HepG2 (cell line): ENCODE results near the gene OR2T8. TPM values are rescaled to one million over a fixed set of nuclear protein-coding genes. Genes with fewer than 3 reads are reported as not detected.

Source experiments
- ATAC-seq: fragments of 200-7000 bp; cut with Tn5 transposase; 3 replicates; pipeline ENCODE4 v1.9.1; 2020; ENCODE audit warnings: mild to moderate bottlenecking, moderate library complexity
- BruUV-seq: library from RNA; stranded (reverse); fragments of 400-500 nt; replicated peaks from 2 replicates; lab custom pipeline; 2021; lab: Mats Ljungman, UMichigan
- CTCF ChIA-PET: fragments of 300-600 bp; formaldehyde crosslinking; extraction: SDS; loops from one replicate; lab custom pipeline; 2021; ENCODE audit warnings: low total read pairs, inconsistent platforms, low intra/inter-chr PET ratio; lab: Yijun Ruan, JAX
- POLR2A ChIA-PET: fragments of 350-600 bp; sonication (Branson Sonifier 250); formaldehyde crosslinking; loops from one replicate; lab custom pipeline; 2020; ENCODE audit warnings: antibody characterized with exemption, inconsistent platforms; lab: Yijun Ruan, JAX
- DNase-seq: peaks from one replicate; pipeline ENCODE4 v3.0.0-alpha.2; 2015; ENCODE audit warnings: low spot score
- FAIRE-seq: peaks from 3 replicates; lab custom pipeline; 2011; peaks lifted over from hg19 to GRCh38; lab: Jason Lieb, UNC
- H2AFZ ChIP-seq: one replicate; pipeline ENCODE4 v1.6.1; 2011; ENCODE audit warnings: low read length, inconsistent platforms
- H3K27ac ChIP-seq: fragments of 300-600 bp; 3 replicates; pipeline ENCODE4 v1.8.0; 2011; ENCODE audit warnings: mixed run types, mild to moderate bottlenecking, mixed read lengths, low read length, inconsistent platforms; ENCODE audit not compliant: insufficient read depth; ENCODE audit errors: extremely low read length
- H3K27me3 ChIP-seq, 2 experiments: fragments of 200-600 bp in 1 of 2; 2 replicates in 1 of 2; 3 replicates in 1 of 2; pipeline versions ENCODE4 v1.6.0 to v1.8.0; 2011; ENCODE audit warnings: low read length in 2 of 2, mild to moderate bottlenecking in 2 of 2, moderate library complexity in 2 of 2, inconsistent platforms in 1 of 2; ENCODE audit not compliant: insufficient read depth in 2 of 2, control insufficient read depth in 1 of 2
- H3K36me3 ChIP-seq, 2 experiments: fragments of 200-600 bp in 1 of 2; replicated peaks in 1 of 2; 2 replicates in 1 of 2; 3 replicates in 1 of 2; pipeline versions ENCODE4 v1.5.1 to v1.8.0; 2011; ENCODE audit warnings: low read length in 2 of 2, inconsistent platforms in 1 of 2; ENCODE audit not compliant: insufficient read depth in 2 of 2, control insufficient read depth in 1 of 2
- H3K4me1 ChIP-seq: 2 replicates; pipeline ENCODE4 v1.5.1; 2012; ENCODE audit warnings: low read length, inconsistent platforms; ENCODE audit not compliant: insufficient read depth
- H3K4me2 ChIP-seq: 2 replicates; pipeline ENCODE4 v1.6.0; 2011; ENCODE audit warnings: low read depth, low read length, inconsistent platforms
- H3K4me3 ChIP-seq, 3 experiments: fragments of 200-600 bp in 1 of 3; sonication (generic), shearing (Covaris generic) in 1 of 3; replicated peaks in 1 of 3; 2 replicates each; pipeline ENCODE4 v1.5.1; 2011 to 2016; ENCODE audit warnings: low read length in 3 of 3, inconsistent platforms in 2 of 3, low read depth in 2 of 3, mild to moderate bottlenecking in 2 of 3, control low read depth in 1 of 3, mixed read lengths in 1 of 3; ENCODE audit not compliant: insufficient read depth in 1 of 3
- H3K79me2 ChIP-seq: one replicate; pipeline ENCODE4 v1.6.1; 2011; ENCODE audit warnings: low read length, inconsistent platforms; ENCODE audit not compliant: insufficient read depth
- H3K9ac ChIP-seq: 2 replicates; pipeline ENCODE4 v1.6.0; 2011; ENCODE audit warnings: mild to moderate bottlenecking, low read depth, low read length, inconsistent platforms; ENCODE audit not compliant: insufficient read depth
- H3K9me3 ChIP-seq: 2 replicates; pipeline ENCODE4 v1.5.1; 2012; ENCODE audit warnings: mild to moderate bottlenecking, low read length
- H4K20me1 ChIP-seq: 2 replicates; pipeline ENCODE4 v1.6.0; 2011; ENCODE audit warnings: inconsistent platforms, mild to moderate bottlenecking, low read length, moderate library complexity; ENCODE audit not compliant: insufficient read depth
- ARNT2 ChIP-seq: sonication (generic); formaldehyde crosslinking; IDR thresholded peaks from 2 replicates; pipeline ENCODE4 v1.8.0; 2022; ENCODE audit warnings: mild to moderate bottlenecking, low read depth, missing genetic modification reagents, moderate library complexity
- MLXIP ChIP-seq: sonication (generic); formaldehyde crosslinking; IDR thresholded peaks from 2 replicates; pipeline ENCODE4 v1.9.0; 2021; ENCODE audit warnings: missing genetic modification reagents, borderline replicate concordance
- RELA ChIP-seq: sonication (generic); formaldehyde crosslinking; IDR thresholded peaks from 2 replicates; pipeline ENCODE4 v1.4.0; 2020; ENCODE audit warnings: missing genetic modification reagents
- RFX5 ChIP-seq: IDR thresholded peaks from 2 replicates; pipeline ENCODE4 v1.6.1; 2011; ENCODE audit warnings: low read depth, low read length, improper control_type of control experiment
- RNF219 ChIP-seq: sonication (generic); formaldehyde crosslinking; IDR thresholded peaks from 2 replicates; pipeline ENCODE4 v1.5.0; 2020; ENCODE audit warnings: mild to moderate bottlenecking, missing genetic modification reagents
- SRF ChIP-seq: IDR thresholded peaks from 2 replicates; pipeline ENCODE4 v1.6.1; 2011; ENCODE audit warnings: mild to moderate bottlenecking, low read depth, low read length, moderate library complexity
- TGIF2 ChIP-seq: IDR thresholded peaks from 2 replicates; pipeline ENCODE4 v1.6.1; 2016; ENCODE audit warnings: control low read depth, missing compliant biosample characterization
- YY1 ChIP-seq: IDR thresholded peaks from 2 replicates; pipeline ENCODE4 v1.6.1; 2011; ENCODE audit warnings: low read length, low read depth, moderate library complexity, mild to moderate bottlenecking; ENCODE audit not compliant: insufficient read depth, insufficient replicate concordance
- ZBTB26 ChIP-seq: IDR thresholded peaks from 2 replicates; pipeline ENCODE4 v1.6.1; 2016; ENCODE audit warnings: missing compliant biosample characterization, missing genetic modification reagents, borderline replicate concordance
- ZNF432 ChIP-seq: sonication (generic); formaldehyde crosslinking; IDR thresholded peaks from 2 replicates; pipeline ENCODE4 v1.5.0; 2020; ENCODE audit warnings: missing genetic modification reagents, mild to moderate bottlenecking, borderline replicate concordance
- WGBS: methylation state at CpG from one replicate; pipeline ENCODE4 v1.1.6; 2017; ENCODE audit warnings: low lambda C conversion rate; 5-methylcytosine and 5-hydroxymethylcytosine counted together
- in situ Hi-C: cut with HindIII; loops from 2 replicates; pipeline ENCODE4 v1.10.0; 2017; ENCODE audit warnings: low pct_unique_long_range_greater_than_20kb; ENCODE audit not compliant: extremely low pct_ligation_motif_present
- intact Hi-C: fragments of 100-400 bp; cut with micrococcal nuclease; formaldehyde crosslinking; loops from one replicate; pipeline ENCODE4 v1.10.0; 2022; ENCODE audit not compliant: unreplicated experiment
- polyA plus RNA-seq, 8 experiments: library from polyadenylated mRNA; depleted of rRNA in 3 of 8; stranded (reverse) in 7 of 8; unstranded in 1 of 8; fragments of >200 nt; fragmentation: Illumina TruSeq in 4 of 8; extraction: Trizol in 4 of 8; gene quantifications; 2 replicates each; pipeline versions ENCODE4 v1.2.1 to v1.2.3, GENCODE V29; 2011 to 2016; ENCODE audit warnings: low read depth in 4 of 8, missing spikeins in 1 of 8, mixed read lengths in 1 of 8; ENCODE audit not compliant: insufficient read depth in 1 of 8
- total RNA-seq, 5 experiments: library from RNA; depleted of rRNA; stranded (reverse); fragments of >200 nt; fragmentation: Illumina TruSeq; extraction: Trizol; gene quantifications; 2 replicates each; pipeline ENCODE4 v1.2.3, GENCODE V29; 2016; ENCODE audit warnings: low read depth in 1 of 5
- TF ChIP-seq, protein P1 (sequence below): sonication (generic); formaldehyde crosslinking; IDR thresholded peaks from 2 replicates; pipeline ENCODE4 v1.5.0; 2020; ENCODE audit warnings: missing genetic modification reagents
- TF ChIP-seq, protein P2 (sequence below): IDR thresholded peaks from 2 replicates; pipeline ENCODE4 v1.6.1; 2016; ENCODE audit warnings: mild to moderate bottlenecking, missing biosample characterization, missing genetic modification reagents
- TF ChIP-seq, protein P3 (sequence below): sonication (generic); formaldehyde crosslinking; IDR thresholded peaks from 2 replicates; pipeline ENCODE4 v1.8.0; 2022; ENCODE audit warnings: mild to moderate bottlenecking, missing genetic modification reagents

The OR2T8 gene
- total and polyA plus RNA-seq, 2 of the 13 experiments (the other 11 are each of a cell fraction or from before 2014, with no cell fraction given) = not detected

DNA sequence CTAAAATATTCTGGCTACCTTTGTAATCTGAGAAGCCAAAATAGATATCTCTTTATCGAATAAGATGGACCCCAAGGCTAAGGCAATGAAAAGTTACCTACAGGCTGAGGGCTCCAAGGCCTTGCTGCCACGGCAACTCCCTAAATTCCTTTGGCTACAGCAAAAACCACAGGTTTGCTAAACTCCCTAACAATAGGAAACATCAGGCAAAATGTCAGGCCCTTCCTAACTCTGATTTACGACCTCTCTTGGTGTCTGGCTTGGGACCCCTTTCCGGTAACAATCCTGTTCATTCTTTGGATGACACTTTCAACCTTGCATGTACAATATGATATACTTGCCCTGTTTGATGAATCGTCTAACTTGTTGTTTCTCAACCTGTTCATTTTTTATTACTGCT, 11.3 kb upstream of the OR2T8 start:
- intact Hi-C loops = no loop called here
- no peak for ATAC-seq
- H3K9me3 ChIP-seq = peaks cover 40% of the 10 kb centered on the region
- H3K27ac ChIP-seq = no peak overlapping the region
- TF ChIP-seq SRF = no peak
- TF ChIP-seq, protein P1, sequence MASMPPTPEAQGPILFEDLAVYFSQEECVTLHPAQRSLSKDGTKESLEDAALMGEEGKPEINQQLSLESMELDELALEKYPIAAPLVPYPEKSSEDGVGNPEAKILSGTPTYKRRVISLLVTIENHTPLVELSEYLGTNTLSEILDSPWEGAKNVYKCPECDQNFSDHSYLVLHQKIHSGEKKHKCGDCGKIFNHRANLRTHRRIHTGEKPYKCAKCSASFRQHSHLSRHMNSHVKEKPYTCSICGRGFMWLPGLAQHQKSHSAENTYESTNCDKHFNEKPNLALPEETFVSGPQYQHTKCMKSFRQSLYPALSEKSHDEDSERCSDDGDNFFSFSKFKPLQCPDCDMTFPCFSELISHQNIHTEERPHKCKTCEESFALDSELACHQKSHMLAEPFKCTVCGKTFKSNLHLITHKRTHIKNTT (CRISPR knock-in tag) = no peak
- no peak for TF ChIP-seq RNF219
- no peak for TF ChIP-seq ZNF432 (CRISPR knock-in tag)
- TF ChIP-seq, protein P2, sequence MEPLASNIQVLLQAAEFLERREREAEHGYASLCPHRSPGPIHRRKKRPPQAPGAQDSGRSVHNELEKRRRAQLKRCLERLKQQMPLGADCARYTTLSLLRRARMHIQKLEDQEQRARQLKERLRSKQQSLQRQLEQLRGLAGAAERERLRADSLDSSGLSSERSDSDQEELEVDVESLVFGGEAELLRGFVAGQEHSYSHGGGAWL (CRISPR knock-in tag) = no peak
- TF ChIP-seq ARNT2 (CRISPR knock-in tag) = no peak
- no peak for TF ChIP-seq MLXIP (CRISPR knock-in tag)
- no peak for TF ChIP-seq RFX5
- TF ChIP-seq YY1 = no peak
- TF ChIP-seq RELA (CRISPR knock-in tag) = no peak
- TF ChIP-seq TGIF2 (CRISPR knock-in tag) = no peak
- TF ChIP-seq, protein P3, sequence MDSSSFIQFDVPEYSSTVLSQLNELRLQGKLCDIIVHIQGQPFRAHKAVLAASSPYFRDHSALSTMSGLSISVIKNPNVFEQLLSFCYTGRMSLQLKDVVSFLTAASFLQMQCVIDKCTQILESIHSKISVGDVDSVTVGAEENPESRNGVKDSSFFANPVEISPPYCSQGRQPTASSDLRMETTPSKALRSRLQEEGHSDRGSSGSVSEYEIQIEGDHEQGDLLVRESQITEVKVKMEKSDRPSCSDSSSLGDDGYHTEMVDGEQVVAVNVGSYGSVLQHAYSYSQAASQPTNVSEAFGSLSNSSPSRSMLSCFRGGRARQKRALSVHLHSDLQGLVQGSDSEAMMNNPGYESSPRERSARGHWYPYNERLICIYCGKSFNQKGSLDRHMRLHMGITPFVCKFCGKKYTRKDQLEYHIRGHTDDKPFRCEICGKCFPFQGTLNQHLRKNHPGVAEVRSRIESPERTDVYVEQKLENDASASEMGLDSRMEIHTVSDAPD (CRISPR knock-in tag) = no peak
- TF ChIP-seq ZBTB26 (CRISPR knock-in tag) = no peak
- H3K27me3 ChIP-seq = no peaks in the 10 kb centered on the region
- no TSS peak for BruUV-seq
- no peaks in the 10 kb centered on the region for H3K79me2 ChIP-seq
- no peaks in the 10 kb centered on the region for H4K20me1 ChIP-seq
- DNase-seq = no peak
- H3K9ac ChIP-seq = no peak overlapping the region
- in situ Hi-C loops = no loop called here
- H3K4me2 ChIP-seq = no peak overlapping the region
- WGBS = 13% methylated on average over 5 of the region's 5 CpGs
- no peak for FAIRE-seq
- POLR2A ChIA-PET = no interaction called here
- no peak overlapping the region for H2AFZ ChIP-seq
- no peaks in the 10 kb centered on the region for H3K4me1 ChIP-seq
- CTCF ChIA-PET = no interaction called here
- H3K36me3 ChIP-seq = no peaks in the 10 kb centered on the region
- H3K4me3 ChIP-seq = no peak overlapping the region
